SHP77 treated with DMSO at 0.1 percent for 48 hours (cell line): Measurements from ENCODE around the gene PPM1L.
"Not testable (repeated sequence)": the region's sequence is repeated elsewhere in the genome, so short reads cannot be mapped to it uniquely, and the experiment has no call there.

Experiments used
- DNase-seq: peaks from one replicate; lab custom pipeline; 2025; lab: John Stamatoyannopoulos, UW

Gene PPM1L

DNA sequence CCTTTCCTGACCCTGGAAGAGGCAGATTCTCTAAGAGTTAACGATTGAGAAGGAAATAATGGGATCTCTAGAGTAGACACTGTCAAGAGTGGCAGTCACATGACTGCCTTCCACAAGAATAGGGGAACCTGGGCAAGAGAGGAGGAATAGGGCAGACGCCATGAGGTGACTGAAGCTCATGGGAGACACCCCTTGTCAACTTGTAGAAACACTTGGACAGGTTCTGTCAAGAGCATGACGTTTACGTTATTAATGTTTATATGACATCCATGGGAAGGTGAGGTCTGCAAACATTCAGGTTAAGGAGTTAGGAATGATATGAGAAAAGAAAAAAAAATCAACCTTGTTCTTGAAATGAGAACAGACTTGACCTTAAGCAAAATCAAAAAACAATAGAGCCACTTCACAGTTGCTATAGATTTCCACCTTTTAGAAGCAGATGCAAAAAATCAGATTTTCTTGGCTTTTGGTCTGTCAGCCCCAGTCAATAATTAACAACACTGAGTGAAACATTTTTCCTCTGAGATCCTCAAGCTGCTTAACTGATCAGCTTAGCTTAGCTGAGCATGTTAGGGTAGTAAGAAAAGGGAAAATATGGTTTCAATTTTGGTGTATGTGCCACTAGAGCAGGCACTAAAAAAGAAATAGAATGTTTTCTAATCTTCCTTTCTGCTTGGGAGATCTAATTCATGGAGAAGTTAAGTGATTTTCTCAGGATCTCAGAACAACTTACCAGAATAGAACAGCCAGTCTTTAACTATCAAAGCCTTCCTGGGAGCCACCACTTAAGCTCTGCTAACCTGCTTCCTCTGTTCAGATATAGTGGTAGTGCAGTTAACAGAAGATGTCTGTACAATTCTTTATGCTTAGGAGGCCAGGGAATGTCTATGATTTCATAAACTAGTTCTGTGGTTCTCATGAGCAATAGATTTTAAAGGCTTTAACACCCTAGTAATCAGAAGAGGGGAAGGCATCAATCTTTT lies 232.2 kb downstream of the PPM1L start:
- no peak for DNase-seq

DNA sequence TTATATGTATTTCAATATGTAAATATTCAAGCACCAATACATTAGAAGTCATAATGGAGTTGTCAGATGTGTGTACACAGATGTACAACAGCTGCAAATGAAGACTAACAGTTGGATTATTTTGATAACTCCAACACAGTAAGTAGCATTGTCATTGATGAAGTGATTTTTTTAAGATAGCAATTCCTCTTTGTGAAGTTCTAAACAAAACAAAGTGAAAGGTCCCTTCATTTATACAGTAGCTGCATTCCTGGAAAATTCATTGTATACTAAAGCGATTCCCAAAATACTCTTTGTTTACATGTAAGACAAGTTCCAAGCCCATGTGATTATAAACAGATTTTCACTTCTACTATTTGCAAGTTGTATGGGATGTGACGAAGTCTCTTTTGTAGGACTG lies 234.4 kb downstream of the PPM1L start:
- no peak for DNase-seq

DNA sequence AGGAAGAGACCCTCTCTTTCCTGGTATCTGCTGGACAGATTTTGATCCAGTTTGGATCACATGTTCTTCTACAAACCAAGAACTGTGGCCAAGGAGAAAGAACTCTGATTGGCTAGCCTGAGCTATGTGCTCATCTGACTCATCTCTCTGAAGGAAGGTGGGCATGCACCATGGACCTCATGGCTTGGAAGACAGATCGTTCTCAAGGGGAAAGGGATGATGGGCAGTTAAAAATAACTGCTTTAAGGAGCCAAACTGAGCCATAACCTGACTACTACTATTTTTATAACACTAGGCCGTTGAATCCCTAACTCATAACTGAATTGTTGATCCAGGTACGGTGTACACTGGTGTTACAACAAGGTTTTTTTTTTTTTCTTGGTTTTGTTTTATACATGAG lies 236.7 kb downstream of the PPM1L start:
- no peak for DNase-seq

DNA sequence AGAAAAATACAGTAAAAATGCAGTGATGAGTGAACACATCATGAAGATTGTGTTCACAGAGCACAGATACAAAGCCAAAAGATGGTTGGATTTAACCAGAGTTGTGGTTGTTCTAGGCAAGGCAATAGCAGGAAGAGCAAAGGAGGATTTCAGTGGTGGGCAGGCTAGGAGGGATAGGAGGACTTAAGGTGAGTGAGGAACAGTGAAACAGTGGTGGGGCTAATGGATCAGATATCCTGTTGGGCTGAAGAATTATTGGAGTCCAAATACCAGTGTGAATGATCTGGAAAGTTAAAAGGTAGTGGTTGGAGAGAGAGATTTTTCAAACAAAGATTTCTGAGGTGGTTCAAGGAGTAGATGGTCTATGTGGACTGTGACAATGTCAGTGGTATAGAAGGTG lies 240.8 kb downstream of the PPM1L start:
- DNase-seq, result no peak

DNA sequence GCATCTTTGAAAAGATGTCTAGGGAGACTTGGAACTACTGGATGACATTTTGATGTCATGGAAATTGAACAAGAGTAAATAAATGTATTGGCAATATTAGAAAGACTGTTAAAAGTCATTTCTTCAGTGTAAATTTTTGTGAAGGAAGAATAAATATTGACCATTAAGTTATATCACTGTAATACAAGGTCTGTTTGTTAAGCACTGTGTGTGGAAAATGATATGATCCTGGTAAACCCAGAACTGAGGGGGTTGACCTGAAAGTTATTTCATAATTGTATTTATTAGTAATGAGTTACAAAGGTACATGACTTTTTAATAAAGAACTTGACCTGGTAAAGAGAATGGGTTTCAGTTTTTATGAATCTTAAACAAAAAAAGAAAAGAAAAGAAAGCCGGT lies 242.6 kb downstream of the PPM1L start:
- no peak for DNase-seq

DNA sequence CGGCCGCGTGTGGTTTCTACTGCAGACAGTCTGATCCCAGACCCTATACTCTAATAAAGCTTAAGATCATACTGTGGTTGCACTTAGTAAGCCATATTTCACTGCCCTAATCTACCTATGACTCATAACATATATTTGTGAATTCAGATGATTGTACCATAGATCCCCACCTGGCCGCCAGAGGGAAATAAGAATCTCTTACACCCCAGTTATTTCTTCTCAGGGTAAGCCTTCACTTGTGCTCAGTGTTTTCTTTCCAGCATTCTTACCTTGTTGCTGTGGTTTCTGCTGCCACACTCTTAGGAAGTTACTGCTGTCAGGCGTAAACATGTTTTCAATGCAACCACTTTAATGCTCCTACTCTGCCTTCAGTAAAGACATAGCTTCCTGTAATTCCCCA lies 243.2 kb downstream of the PPM1L start:
- no peak for DNase-seq

DNA sequence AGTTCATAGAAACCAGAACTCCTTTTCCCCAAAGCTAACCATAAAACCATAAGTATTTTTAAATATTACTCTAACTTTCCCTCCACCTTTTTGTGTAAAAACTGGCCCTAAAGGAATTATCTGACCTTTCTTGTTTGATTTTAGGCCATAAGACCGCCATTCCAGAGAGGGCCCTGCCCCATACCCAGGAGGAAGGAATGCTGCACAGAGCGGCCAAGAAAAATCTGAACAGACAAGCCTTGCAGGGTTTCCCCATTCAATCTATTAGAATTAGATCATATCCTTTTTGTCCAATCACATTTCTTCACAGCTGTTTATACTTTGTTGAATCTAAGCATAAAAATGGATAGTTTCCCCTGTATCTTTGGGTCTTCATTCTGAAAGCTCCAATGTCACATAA lies 252.1 kb downstream of the PPM1L start:
- no peak for DNase-seq

DNA sequence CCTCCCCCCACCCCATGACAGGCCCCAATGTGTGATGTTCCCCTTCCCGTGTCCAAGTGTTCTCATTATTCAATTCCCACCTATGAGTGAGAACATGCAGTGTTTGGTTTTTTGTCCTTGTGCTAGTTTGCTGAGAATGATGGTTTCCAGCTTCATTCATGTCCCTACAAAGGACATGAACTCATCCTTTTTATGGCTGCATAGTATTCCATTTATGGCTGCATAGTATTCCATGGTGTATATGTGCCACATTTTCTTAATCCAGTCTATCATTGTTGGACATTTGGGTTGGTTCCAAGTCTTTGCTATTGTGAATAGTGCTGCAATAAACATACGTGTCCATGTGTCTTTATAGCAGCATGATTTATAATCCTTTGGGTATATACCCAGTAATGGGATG lies 254.1 kb downstream of the PPM1L start:
- DNase-seq, result not testable (repeated sequence)

DNA sequence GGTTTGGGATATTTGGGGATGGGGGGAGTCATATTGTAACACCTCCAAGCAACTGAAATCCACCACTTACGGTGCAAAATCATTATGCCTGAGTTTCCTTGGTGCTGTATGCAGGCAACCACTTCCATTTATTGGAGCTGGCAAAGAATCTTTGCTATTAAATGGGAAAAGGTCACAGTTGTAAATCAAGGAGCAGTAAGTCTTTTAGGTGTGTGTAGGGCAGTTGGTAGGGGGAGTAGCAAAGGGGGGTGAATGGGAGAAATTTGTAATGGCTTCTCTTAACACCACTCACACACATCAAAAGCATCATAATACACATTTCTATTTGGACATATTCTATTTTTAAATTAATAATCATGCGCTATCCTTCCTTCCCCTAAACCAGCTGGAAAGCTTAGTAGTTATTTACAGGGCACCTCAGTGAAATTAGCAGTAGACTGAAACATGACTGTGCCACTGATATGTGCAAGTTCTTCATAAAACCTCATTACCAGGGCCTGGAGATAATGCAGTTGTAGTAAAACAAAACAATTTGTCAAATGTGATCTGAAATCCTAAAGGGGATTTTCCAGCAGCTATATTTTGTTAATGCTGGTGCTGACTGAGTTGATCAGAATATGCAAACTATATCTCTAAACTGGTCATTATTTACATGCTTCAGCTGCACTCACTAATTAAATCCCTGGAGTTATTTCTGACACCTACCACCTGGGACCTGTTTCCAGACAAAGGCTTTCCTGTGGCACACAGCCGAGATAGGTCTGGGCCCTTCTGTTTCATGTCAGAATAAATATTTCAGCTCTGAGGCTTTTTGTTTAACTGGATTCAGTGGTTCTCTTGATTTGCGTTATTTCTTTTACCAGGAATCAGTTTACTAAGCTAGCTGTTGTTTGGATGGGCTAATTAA lies 259.1 kb downstream of the PPM1L start:
- no peak for DNase-seq

DNA sequence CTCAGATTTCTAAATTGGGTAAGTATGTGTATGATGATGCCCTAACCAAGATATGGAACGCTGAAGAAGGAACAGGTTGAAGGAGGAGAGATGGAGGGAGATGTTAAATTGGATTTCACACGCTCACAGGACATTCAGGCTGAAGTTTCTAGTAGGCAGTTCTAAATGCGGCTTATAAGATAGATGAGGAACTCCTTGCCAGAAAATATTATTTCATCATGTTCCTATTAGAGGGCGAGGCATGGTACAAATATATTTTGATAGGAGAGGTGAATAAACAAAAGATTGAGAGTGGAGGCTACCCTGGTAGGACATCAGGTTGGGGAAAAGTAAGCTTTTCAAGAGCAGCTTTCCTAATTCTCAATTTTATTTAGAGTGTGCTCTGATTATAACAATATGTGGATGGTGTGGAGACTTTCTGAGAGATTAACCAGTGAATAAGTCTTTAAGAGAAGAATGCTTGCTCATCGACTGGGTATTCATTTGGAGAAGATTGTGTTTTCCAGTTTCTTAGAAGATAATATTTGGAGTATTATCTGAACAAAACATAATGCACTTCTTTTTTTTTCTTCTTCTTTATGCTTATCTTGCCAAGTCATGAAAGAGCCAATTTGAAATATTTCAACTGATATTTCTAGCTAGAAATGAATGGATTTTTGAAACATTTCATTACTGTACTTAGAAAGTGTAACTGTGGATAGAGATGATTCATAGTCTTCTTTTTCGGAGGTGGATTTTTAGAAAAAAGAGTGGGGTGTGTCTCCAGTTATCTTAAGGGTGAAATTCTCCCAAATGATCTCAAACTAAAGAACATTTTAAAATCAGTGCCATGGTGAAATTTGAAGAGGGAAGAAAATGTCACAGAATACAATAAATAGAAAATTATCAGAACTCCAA lies 260.6 kb downstream of the PPM1L start:
- no peak for DNase-seq

DNA sequence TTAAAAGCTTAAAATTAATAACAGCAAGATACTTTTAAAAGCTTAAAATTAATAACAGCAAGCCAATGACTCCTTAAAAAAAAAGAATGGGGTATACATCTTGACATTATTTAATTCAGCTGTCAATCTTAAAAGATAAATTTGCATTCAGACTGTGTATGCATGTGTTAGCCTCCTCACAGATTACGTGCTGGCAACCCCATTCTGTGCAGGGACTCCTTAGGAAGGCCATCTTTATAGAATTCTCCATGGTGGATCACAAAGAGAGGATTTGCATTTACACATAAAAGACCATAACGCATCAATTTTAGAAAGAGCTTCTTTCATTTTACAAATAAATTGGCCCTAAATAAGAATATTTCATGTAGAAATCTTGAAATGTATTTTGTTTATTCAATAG lies 261.9 kb downstream of the PPM1L start:
- no peak for DNase-seq

DNA sequence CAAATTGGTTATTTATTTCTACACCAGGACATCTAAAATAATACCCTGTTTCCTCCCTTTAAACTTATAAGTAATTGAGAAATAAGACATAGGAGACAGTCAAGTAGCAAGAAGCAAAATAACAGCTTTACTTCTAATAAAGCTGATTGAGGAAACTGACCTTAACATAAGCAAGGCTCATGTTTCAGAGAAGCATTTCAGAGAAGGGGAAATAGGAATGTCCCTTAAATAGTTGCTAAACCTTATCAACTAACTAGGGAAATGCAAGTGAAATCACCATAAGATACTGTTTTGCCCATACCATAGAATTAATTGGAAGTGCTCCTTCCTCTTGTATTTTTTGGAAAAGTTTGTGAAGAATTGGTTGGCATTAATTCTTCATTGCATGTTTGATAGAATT lies 264.2 kb downstream of the PPM1L start:
- DNase-seq, result no peak

DNA sequence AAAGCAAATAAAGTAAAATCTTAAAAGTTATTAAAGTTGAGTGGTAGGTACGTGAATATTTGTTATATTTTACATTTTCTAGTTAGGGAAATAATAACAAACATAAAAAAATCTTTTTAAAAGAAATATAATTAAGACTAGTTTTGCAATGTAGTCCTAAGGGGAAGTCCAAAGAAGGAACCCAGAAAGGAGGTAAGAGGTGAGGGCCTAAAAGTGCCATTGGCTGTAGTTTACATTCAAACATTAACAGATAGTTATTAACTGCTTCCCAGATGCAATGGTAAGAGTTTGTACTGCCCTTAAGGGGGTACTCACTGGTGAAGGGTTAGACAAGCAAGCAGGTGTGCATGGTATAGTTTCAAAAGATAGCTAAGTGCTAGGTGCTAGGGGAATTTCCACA lies 269.9 kb downstream of the PPM1L start:
- no peak for DNase-seq

DNA sequence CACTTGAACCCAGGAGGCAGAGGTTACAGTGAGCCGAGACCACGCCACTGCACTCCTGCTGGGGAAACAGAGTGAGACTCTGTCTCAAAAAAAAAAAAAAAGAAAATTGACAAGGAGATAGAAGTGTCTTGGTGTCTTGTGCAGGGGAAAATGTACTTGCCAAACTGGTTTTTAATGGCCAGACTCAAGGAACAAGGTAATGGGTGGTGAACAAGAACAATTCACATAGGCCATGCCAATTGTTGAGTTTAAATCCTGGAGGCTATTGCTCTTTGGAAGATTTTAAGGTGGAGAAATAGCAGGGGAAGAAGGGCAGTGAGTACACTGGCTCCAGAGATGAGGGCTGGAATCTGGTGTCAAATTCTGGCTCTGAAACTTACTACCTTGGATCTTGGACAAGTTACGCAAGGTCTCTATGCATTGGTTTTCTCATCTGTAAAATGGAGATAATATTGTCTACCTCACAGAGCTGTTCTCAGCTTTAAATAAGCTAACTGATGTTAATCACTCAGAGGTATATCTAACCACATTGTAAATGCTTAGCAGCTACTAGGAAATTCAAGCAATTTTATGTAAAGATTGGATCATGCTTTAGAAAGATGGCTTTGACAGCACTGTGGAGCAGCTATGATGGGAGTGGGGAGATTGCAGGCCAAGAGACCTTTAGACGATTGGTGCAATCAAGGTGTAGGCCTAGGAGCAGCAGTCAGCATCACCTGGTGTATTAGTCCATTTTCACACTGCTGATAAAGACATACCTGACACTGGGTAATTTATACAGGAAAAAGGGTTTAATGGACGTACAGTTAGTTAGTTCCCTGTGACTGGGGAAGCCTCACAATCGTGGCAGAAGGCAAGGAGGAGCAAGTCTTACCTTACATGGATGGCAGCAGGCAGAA lies 270.8 kb downstream of the PPM1L start:
- DNase-seq, result no peak

DNA sequence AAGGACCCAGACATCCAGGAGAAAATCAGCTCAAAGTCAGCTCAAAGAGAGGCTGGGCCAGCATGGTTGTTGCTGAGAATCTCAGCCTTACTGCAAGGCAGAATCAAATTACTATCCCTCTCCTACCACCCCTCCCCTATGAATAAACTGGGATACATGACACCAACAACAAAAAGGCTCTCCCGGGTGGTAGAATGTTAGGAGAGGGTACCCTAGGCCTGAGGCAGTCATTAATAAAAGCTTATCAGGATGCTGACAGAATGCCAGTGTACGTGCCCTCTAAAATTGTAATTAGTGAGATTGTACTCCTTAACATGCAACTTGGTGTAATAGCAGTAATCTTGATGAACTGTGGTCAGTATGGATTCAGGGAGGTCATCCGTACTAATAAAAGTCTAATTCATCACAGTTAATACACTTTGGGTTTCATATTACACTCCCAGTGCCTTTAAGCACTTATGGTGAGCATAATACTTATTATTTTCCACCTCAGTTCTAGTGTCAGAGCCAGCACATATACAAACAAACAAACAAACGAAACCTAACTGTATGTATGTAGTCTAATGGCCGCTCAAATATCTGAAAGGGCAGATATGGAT lies 272.6 kb downstream of the PPM1L start:
- DNase-seq, result no peak

DNA sequence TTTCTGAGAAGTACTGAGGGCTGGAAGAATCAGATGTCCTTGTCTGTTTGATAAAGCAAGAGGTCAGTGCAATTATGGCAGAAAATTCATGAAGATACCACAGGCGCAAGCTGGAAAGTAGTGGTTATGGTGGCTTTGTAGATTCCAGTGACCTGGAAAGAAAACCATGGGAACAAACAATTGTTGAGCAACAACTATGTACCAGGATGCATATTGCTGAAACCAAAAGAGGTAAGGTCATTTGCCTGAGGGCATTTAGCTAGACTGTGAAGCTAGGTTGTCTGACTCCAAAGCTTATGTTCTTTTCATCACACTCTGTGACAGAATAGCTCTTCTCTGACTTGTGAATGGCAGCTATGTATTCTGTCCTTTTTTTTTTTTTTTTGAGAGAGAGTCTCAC lies 275.1 kb downstream of the PPM1L start:
- no peak for DNase-seq

DNA sequence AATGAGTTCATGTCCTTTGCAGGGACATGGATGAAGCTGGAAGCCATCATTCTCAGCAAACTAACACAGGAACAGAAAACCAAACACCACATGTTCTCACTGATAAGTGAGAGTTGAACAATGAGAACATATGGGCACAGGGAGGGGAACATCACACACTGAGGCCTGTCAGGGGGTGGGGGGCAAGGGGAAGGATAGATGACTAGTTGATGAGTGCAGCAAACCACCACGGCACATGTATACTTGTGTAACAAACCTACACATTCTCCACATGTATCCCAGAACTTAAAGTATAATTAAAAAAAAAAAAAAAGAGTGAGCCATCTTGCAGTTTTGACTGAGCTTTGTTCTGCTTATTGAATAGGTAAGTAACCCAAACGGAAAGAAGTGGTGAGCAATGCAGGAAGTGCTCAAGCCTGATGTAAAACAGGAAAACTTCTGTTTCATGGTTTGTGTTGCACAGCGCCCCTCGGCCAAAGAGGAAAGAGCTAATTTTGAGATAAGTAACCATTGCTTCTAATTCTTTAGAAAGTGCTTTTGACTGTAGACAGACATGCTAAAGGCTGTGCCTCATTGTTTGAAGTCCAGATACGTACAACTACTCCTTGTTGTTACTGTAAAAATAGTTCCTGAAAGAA lies 279.0 kb downstream of the PPM1L start:
- DNase-seq, result not testable (repeated sequence)

DNA sequence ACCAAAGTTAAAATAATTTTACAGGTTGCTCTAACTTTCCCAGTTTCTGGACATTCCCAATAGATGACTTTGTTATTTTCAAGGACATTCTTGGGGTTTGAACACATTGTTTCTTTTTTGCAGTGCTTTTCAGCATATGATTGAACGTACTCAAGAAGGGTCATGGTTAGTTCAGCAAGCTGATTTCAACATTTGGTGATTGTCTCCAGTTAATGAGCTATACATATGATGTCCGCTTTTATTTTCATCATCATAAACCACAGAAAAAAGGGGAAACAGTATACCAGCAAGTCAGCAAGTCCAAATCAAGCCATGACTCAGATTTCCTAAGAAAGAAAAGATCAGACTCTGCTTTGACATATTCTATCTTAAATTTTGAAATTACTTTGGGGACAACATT lies 279.7 kb downstream of the PPM1L start:
- no peak for DNase-seq

DNA sequence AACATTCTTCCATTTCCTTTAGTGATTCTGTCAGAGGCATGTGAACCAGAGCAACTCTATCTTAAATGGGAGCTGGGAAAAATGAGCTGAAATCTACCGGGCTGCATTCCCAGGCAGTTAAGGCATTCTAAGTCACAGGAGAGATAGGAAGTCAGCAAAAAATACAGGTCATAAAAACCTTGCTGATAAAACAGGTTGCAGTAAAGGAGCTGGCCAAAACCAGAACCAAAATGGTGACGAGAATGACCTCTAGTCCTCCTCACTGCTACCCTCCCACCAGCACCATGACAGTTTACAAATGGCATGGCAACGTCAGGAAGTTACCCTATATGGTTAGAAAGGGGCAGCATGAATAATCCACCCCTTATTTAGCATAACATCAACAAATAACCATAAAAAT lies 282.7 kb downstream of the PPM1L start:
- DNase-seq, result no peak

DNA sequence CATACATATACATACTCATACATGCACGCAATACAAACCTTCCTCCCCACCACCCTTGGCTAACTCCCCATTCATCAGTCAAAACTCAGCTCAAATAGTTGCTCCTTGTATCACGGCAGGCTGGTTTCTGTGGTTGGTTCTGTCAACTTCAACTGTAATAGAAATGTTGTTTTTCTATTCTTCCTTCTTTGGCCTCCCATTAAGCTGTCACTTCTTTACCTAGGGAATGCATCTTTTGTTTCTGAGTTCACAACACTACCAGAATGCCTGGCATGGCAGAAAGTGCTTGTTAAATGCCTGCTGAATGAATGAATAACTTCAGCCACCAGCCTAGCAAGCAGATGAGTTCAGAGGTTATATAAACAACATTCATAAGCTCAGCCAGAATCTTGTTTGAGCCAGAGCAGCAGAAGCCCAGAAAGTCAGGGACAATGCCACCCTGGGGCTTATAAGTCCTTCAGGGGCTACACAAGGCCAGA lies 286.0 kb downstream of the PPM1L start:
- no peak for DNase-seq
